ENCODE results near the gene GLCE.

GRCh38 chr15:69145694-69146492, 14.5 kb upstream of the GLCE start:
- no peak for TF ChIP-seq POLR2A (IDR thresholded peaks at IDR 0.05)
- no peak for TF ChIP-seq CTCF (IDR thresholded peaks at IDR 0.05)

Data from esophagus squamous epithelium (tissue), 4 donors.